Smooth muscle cell (in vitro differentiated cells): ENCODE data around the gene PTRHD1. TPM values are rescaled to one million over a fixed set of nuclear protein-coding genes. Genes with fewer than 3 reads are reported as not detected.

Source experiments
- DNase-seq: peaks from one replicate; lab custom pipeline; 2025; ENCODE audit not compliant: unreplicated experiment; lab: John Stamatoyannopoulos, UW
- H2AFZ ChIP-seq: fragments of 200-600 bp; sonication (generic); 2 replicates; pipeline ENCODE4 v1.6.0; 2016; ENCODE audit warnings: antibody characterized with exemption, low read depth, mild to moderate bottlenecking
- H3F3A ChIP-seq: fragments of 200-600 bp; sonication (generic); 2 replicates; pipeline ENCODE4 v1.6.0; 2017; ENCODE audit warnings: antibody characterized with exemption, low read depth
- H3K27ac ChIP-seq: fragments of 200-600 bp; sonication (generic); 2 replicates; pipeline ENCODE4 v1.5.1; 2016; ENCODE audit warnings: low read depth, mild to moderate bottlenecking
- H3K27me3 ChIP-seq: fragments of 200-600 bp; sonication (generic); 2 replicates; pipeline ENCODE4 v1.6.1; 2016; ENCODE audit warnings: low read depth, mild to moderate bottlenecking
- H3K36me3 ChIP-seq: fragments of 200-600 bp; sonication (generic); 2 replicates; pipeline ENCODE4 v1.5.1; 2016; ENCODE audit warnings: low read depth
- H3K4me1 ChIP-seq: fragments of 200-600 bp; sonication (generic); 2 replicates; pipeline ENCODE4 v1.5.1; 2016; ENCODE audit warnings: low read depth
- H3K4me2 ChIP-seq: fragments of 200-600 bp; sonication (generic); 2 replicates; pipeline ENCODE4 v1.6.0; 2016; ENCODE audit warnings: mild to moderate bottlenecking
- H3K4me3 ChIP-seq: fragments of 200-600 bp; sonication (generic); 2 replicates; pipeline ENCODE4 v1.5.1; 2016; ENCODE audit warnings: mild to moderate bottlenecking
- H3K79me2 ChIP-seq: fragments of 200-600 bp; sonication (generic); 2 replicates; pipeline ENCODE4 v1.6.0; 2016; ENCODE audit warnings: low read depth, mild to moderate bottlenecking
- H3K9ac ChIP-seq: fragments of 200-600 bp; sonication (generic); 2 replicates; pipeline ENCODE4 v1.6.0; 2016; ENCODE audit warnings: low read depth
- H3K9me3 ChIP-seq: fragments of 200-600 bp; sonication (generic); replicated peaks from 2 replicates; pipeline ENCODE4 v1.5.1; 2016; ENCODE audit warnings: low read depth
- H4K20me1 ChIP-seq: fragments of 200-600 bp; sonication (generic); 2 replicates; pipeline ENCODE4 v1.6.0; 2016; ENCODE audit warnings: low read depth
- WGBS: methylation state at CpG from one replicate; pipeline ENCODE4 v1.1.7; 2016; ENCODE audit warnings: low lambda C conversion rate; 5-methylcytosine and 5-hydroxymethylcytosine counted together
- polyA plus RNA-seq: library from polyadenylated mRNA; unstranded; fragments of >200 nt; fragmentation: Nextera tagmentation; extraction: Ambion mirVana; gene quantifications from 2 replicates; pipeline ENCODE4 v1.2.1, GENCODE V29; 2016
- total RNA-seq: library from RNA; depleted of rRNA; stranded (reverse); fragments of >200 nt; gene quantifications from 2 replicates; pipeline ENCODE4 v1.2.3, GENCODE V29; 2014
- TF ChIP-seq, protein P1 (sequence below): fragments of 200-600 bp; sonication (generic); IDR thresholded peaks from 2 replicates; pipeline ENCODE4 v1.5.1; 2017; ENCODE audit warnings: borderline replicate concordance, mild to moderate bottlenecking, antibody characterized with exemption; ENCODE audit not compliant: insufficient read depth, poor library complexity, severe bottlenecking

PTRHD1 gene
- total and polyA plus RNA-seq, 2 experiments from 2014 or later = 25.1 to 38.7 TPM

DNA sequence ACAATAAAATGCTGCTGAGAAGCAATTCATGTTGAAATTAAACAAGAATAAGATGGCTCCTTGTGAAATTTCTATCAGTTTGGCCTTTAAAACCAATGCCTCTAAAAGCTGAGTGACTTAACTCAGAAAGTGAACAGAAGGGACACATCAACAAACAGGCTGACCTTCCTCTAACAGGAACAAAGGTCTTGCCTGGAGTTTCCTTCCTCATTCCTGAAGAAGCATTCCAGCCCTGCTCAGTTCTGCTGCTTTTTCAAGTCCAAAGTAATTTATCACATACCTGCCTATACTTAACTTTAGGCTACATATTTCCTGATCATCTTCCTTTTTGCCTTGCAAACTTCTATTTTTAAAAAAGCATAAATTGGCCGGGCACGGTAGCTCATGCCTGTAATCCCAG is 14.1 kb downstream of the PTRHD1 start:
- no peak for DNase-seq

DNA sequence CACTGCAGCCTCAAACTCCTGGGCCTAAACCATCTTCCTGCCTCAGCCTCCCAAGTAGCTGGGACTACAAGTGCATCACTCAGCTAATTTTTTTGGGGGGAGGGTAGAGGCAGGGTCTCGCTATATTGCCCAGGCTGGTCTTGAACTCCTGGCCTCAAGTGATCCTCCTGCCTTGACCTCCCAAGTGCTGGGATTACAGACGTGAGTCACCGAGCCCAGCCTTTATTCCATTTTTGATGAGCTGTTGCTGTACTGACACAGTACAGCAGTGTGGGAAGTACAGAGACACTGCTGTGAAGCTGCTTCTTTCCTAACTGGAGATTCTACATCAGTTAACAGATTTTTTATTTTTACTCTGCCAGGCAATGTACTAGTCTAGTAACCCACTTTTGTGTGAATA is 18.8 kb downstream of the PTRHD1 start:
- WGBS = 85% methylated on average over 3 of the region's 3 CpGs

More for the DNA sequence above, 14.1 kb downstream of the PTRHD1 start:
- H4K20me1 ChIP-seq = no peaks in the 10 kb centered on the region
- H3K9ac ChIP-seq = no peak overlapping the region
- no peak overlapping the region for H3K4me3 ChIP-seq
- no peaks in the 10 kb centered on the region for H3K9me3 ChIP-seq
- H3K36me3 ChIP-seq = no peaks in the 10 kb centered on the region
- H3F3A ChIP-seq = no peaks in the 10 kb centered on the region
- no peaks in the 10 kb centered on the region for H3K4me1 ChIP-seq
- H3K27ac ChIP-seq = no peak overlapping the region
- H3K27me3 ChIP-seq = no peaks in the 10 kb centered on the region
- H3K4me2 ChIP-seq = no peak overlapping the region
- 95% methylated on average over 2 of the region's 2 CpGs for WGBS
- no peaks in the 10 kb centered on the region for H3K79me2 ChIP-seq
- TF ChIP-seq, protein P1, sequence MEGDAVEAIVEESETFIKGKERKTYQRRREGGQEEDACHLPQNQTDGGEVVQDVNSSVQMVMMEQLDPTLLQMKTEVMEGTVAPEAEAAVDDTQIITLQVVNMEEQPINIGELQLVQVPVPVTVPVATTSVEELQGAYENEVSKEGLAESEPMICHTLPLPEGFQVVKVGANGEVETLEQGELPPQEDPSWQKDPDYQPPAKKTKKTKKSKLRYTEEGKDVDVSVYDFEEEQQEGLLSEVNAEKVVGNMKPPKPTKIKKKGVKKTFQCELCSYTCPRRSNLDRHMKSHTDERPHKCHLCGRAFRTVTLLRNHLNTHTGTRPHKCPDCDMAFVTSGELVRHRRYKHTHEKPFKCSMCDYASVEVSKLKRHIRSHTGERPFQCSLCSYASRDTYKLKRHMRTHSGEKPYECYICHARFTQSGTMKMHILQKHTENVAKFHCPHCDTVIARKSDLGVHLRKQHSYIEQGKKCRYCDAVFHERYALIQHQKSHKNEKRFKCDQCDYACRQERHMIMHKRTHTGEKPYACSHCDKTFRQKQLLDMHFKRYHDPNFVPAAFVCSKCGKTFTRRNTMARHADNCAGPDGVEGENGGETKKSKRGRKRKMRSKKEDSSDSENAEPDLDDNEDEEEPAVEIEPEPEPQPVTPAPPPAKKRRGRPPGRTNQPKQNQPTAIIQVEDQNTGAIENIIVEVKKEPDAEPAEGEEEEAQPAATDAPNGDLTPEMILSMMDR = no peak
- H2AFZ ChIP-seq = no peak overlapping the region

DNA sequence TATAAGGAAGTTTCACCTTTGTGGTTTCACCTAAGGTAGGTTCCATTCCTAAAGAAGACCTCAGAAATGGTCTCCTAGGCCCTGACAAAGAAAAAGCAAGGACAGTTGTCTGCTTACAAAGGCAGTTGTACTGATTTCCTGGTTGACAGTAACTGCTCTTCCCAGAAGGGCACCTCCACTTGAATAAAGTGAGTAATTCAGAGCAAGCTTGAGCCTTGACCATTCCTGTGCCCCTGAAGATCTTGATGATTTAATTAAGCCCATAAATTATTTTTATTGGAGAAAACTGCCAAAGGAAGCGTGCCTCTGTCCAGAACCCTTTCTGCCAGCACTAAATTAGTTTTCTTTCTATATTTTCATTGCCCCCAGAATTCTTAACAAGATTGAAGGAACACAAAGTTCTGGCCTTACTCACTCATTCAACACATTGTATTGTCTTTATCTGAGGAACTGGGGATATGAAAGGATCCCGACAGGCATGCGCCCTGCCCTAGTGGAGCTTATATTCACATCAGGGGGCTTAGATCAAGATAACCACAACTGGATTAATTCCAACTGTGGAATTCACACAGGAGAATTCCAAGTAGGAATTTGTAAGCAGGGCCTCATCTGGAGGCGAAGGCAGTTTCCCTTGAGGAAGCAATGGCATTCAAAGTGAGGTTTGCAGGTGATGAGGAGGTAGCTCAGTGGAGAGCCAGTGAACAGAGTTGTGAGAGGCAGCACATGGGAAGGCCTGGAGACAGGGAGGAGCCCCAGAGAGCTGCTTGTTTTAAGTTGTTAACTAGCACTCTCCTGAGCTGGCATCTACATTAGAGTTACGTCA is 21.2 kb downstream of the PTRHD1 start:
- H3F3A ChIP-seq = no peaks in the 10 kb centered on the region
- 61% methylated on average over 5 of the region's 5 CpGs for WGBS
- H3K27me3 ChIP-seq = no peaks in the 10 kb centered on the region
- no peaks in the 10 kb centered on the region for H3K79me2 ChIP-seq
- peak overlapping the region; percentile 16 for H3K27ac ChIP-seq
- H2AFZ ChIP-seq = no peak overlapping the region
- TF ChIP-seq, protein P1 = no peak
- no peaks in the 10 kb centered on the region for H3K36me3 ChIP-seq
- no peak overlapping the region for H3K9ac ChIP-seq
- H3K4me1 ChIP-seq = no peaks in the 10 kb centered on the region
- H4K20me1 ChIP-seq = no peaks in the 10 kb centered on the region
- no peak overlapping the region for H3K4me3 ChIP-seq
- DNase-seq = no peak
- no peaks in the 10 kb centered on the region for H3K9me3 ChIP-seq
- H3K4me2 ChIP-seq = no peak overlapping the region

More for the DNA sequence above, 18.8 kb downstream of the PTRHD1 start:
- Histone ChIP-seq H3K9me3 (no peaks in the 10 kb centered on the region), H3K27ac (no peak overlapping the region), H3K4me2 (no peak overlapping the region), H3F3A (no peaks in the 10 kb centered on the region), H3K79me2 (no peaks in the 10 kb centered on the region), H4K20me1 (no peaks in the 10 kb centered on the region), H3K27me3 (no peaks in the 10 kb centered on the region), H3K36me3 (no peaks in the 10 kb centered on the region), H3K9ac (no peak overlapping the region), H2AFZ (no peak overlapping the region), H3K4me3 (no peak overlapping the region), H3K4me1 (no peaks in the 10 kb centered on the region)
- DNase-seq = no peak
- TF ChIP-seq, protein P1 = no peak

DNA sequence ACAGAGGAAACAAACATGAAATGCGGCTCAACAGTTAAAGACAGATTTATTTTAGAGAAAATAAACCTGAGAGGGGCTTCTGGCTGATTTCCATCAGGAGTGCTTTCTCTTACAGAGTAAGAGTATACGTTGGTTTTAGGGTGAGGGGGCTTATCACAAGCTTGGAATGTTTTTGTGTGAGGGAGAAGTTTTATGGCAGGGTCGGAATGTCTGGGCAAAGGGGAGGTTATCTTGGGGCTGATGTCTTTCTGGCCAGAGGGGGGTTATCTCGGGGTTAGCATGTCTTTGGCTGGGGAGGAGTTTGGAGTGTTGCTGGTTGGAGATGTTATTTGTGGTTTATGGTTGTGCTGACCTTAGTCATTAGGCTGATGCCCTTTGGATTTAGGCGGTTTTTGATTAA is 22.1 kb downstream of the PTRHD1 start:
- Histone ChIP-seq H4K20me1 (no peaks in the 10 kb centered on the region), H3K4me2 (no peak overlapping the region), H3K27ac (no peak overlapping the region), H3K36me3 (no peaks in the 10 kb centered on the region), H3F3A (no peaks in the 10 kb centered on the region), H2AFZ (no peak overlapping the region), H3K4me3 (no peak overlapping the region), H3K4me1 (no peaks in the 10 kb centered on the region), H3K79me2 (no peaks in the 10 kb centered on the region), H3K9me3 (no peaks in the 10 kb centered on the region), H3K27me3 (no peaks in the 10 kb centered on the region), H3K9ac (no peak overlapping the region)
- no peak for DNase-seq
- 52% methylated on average over 5 of the region's 5 CpGs for WGBS
- TF ChIP-seq, protein P1 = no peak
